Limb (tissue), 2 donors: ENCODE results near the gene SYTL5.
A peak's percentile ranks its signal among the peaks of the same experiment; 100 is the strongest.

Experiments
- DNase-seq, 2 donors: peaks; one replicate each; pipeline ENCODE4 v3.0.0-alpha.2; 2016; ENCODE audit errors: extremely low spot score in 2 of 2

Gene SYTL5

DNA sequence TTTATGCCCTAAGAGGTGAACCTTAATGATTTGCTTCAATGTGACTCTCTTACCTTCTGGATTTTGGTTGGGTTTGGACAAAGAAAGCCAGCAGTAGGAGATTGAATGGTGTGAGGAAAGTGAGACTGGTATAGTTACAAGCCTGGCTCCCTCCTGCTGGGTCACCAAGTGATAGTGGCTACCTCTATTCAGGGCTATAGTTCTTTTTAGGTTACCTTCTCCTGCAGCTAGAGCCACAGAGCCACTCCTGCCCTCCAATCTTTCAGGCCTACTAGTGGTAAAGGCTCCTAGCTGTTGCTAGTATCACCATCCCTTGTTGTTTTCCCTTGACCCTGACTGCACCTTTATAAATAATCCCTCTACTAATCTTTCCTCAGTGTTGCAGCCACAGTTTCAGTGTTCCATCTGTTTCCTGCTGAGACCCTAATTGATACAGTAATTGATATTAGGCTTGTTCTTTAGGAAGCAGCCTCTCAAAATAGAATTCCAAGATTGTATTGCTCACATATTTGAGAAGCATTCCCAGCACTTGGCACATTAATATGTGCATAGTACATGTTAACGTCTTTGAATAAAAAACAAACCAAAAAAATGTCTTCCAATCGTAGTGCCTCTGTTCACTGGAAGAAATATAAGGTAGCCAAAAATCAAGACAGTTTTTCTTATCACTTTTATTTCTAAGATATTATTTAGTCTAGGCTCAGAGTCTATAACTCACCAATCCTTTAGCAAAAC lies 132.0 kb downstream of the SYTL5 start:
- no peak for DNase-seq

GRCh38 chrX:38138900-38139299 lies 132.5 kb downstream of the SYTL5 start:
- DNase-seq: no peak

GRCh38 chrX:38142610-38143009 lies 136.3 kb downstream of the SYTL5 start:
- no peak for DNase-seq

- no peak for DNase-seq
These were observed 142.7 kb downstream of the SYTL5 start for GRCh38 chrX:38149016-38149415.

- DNase-seq: no peak
These were observed 144.6 kb downstream of the SYTL5 start for GRCh38 chrX:38150993-38151392.

GRCh38 chrX:38151441-38151840 lies 145.1 kb downstream of the SYTL5 start:
- no peak for DNase-seq

- DNase-seq: no peak
These were observed 148.0 kb downstream of the SYTL5 start for GRCh38 chrX:38154340-38154739.

DNA sequence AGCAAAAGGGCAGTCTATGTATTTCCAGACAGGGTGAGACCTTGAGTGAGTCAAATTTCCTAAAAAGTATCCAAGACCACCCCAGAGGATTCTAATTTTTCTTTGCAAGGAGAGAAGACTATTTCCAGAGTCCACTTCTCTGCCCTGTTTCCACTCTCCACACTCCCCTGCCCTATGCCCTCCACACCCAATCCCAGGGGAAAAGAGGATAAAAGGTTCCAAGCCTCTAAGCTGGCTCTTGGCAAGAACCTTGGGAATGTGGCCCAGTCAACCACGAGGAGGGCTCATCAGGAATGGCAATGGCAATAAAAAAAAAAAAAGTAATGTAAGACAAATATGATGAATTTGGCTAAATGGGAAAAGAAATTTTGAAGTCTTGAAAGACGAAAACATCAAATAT lies 148.5 kb downstream of the SYTL5 start:
- DNase-seq: no peak

- no peak for DNase-seq
These were observed 150.5 kb downstream of the SYTL5 start for GRCh38 chrX:38156838-38157237.

- no peak for DNase-seq
These were observed 156.8 kb downstream of the SYTL5 start for GRCh38 chrX:38163193-38163592.

GRCh38 chrX:38165023-38165422 lies 158.7 kb downstream of the SYTL5 start:
- no peak for DNase-seq

GRCh38 chrX:38166478-38167083 lies 160.2 kb downstream of the SYTL5 start:
- peak in 1 of 2 donors; percentile 14 for DNase-seq

GRCh38 chrX:38170556-38170955 lies 164.2 kb downstream of the SYTL5 start:
- no peak for DNase-seq

GRCh38 chrX:38172596-38172995 lies 166.2 kb downstream of the SYTL5 start:
- no peak for DNase-seq

GRCh38 chrX:38175139-38175538 lies 168.8 kb downstream of the SYTL5 start:
- peak in 1 of 2 donors; percentile 47 for DNase-seq

DNA sequence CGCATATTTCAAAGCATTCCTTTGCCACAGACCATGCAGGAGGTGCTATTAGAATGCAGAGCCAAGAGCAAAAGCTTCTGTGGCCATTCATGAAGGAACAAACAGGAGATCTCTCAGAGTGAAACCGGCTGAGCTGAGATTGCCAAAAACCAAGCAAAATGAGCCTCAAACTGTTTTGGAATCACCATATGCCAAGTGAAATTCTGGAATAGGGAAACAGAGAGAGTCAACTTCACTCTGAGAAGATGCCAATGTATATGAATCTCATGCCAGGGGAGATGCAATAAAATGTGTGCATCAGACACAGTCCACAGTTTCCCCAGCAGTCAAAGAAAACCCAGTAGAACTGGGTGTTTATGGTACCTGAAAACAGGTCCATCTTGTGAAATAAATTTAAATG lies 172.0 kb downstream of the SYTL5 start:
- no peak for DNase-seq
